ENCODE measurements around the gene SPIRE1. TPM values are rescaled to one million over a fixed set of nuclear protein-coding genes. Genes with fewer than 3 reads are reported as not detected.
A peak's percentile ranks its signal among the peaks of the same experiment; 100 is the strongest.
"Not testable (repeated sequence)": the region's sequence is repeated elsewhere in the genome, so short reads cannot be mapped to it uniquely, and the experiment has no call there.

SPIRE1 gene
- polyA plus RNA-seq, 3 donors from 2014 or later: 2.1 to 3.5 TPM; not detected in 1

DNA sequence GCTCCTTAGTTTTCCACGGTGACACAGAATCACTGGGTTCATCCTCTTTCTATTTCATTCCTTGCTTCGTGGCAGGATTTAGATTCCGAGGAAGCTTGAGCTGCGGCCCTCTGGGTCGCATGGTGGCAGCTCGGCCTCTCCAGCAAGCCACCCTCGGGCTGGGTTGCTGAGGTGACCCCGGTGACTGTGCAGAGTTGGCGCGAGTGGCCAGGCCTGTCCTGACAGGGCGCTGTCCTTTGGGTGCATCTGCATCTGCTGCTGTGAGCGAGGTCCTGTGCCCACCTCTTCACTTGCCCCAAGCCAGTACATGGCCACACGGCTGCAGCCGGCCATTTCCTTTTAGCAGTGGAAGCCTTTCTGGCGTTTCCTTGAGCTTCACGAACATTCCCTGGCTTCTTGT lies 228.4 kb downstream of the SPIRE1 start:
- H3K36me3 Mint-ChIP-seq: peaks cover 0 to 3% (median 0%) of the 10 kb centered on the region in 3 donors
- H3K4me1 Mint-ChIP-seq: no peaks in the 10 kb centered on the region
- no peak overlapping the region for H3K27ac Mint-ChIP-seq
- peaks cover 0 to 4% (median 2%) of the 10 kb centered on the region in 3 donors for H3K27me3 Mint-ChIP-seq (ENCODE audit: low read depth in 3 of 3)
- DNase-seq: no peak
- no peak overlapping the region for H3K4me3 Mint-ChIP-seq
- no peaks in the 10 kb centered on the region for H3K9me3 Mint-ChIP-seq

DNA sequence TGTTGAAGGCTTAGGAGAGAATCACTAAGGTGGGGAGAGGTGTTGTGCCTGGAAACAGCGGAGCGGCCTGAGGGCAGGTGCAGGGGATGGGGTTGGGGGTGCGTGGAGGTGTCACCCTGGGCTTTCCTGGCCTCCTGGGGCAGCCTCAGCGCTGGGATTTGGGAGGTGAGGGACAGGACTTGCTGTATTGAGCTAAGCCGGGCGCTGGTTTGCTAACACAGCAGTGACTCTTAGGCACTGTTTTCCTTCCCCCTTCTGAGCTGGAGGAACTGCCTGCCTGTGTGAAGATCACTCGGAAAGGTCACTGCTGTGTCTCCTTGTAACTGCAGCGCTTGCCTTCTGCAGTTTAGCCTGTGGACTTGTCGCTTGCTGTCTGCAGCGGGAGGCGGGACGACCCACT lies 229.0 kb downstream of the SPIRE1 start:
- peaks cover 0 to 3% (median 0%) of the 10 kb centered on the region in 3 donors for H3K36me3 Mint-ChIP-seq
- no peak overlapping the region for H3K4me3 Mint-ChIP-seq
- peaks cover 0 to 4% (median 2%) of the 10 kb centered on the region in 3 donors for H3K27me3 Mint-ChIP-seq (ENCODE audit: low read depth in 3 of 3)
- H3K9me3 Mint-ChIP-seq: no peaks in the 10 kb centered on the region
- DNase-seq: no peak
- no peaks in the 10 kb centered on the region for H3K4me1 Mint-ChIP-seq
- H3K27ac Mint-ChIP-seq: no peak overlapping the region

DNA sequence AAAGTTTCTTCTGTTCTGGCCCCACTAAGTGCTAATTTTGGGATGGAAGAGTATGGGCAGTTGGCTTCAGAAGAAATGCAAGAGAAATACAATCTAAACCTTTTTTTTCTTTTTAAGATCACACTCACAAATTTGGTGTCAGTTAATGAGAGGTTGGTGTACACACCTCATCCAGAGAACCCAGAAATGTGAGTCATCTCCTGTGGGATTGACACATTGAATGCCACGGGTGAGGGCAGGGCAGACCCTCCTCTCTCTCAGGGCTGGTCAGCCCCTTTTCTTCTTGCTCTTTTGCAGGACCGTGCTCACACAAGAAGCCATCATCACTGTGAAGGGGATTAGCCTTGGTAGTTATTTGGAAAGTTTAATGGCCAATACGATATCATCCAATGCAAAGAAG lies 231.0 kb downstream of the SPIRE1 start:
- Mint-ChIP-seq H3K27me3 (ENCODE audit: low read depth in 3 of 3) (peaks cover 1 to 6% (median 2%) of the 10 kb centered on the region in 3 donors), H3K9me3 (no peaks in the 10 kb centered on the region), H3K36me3 (no peaks in the 10 kb centered on the region), H3K27ac (no peak overlapping the region), H3K4me3 (no peak overlapping the region), H3K4me1 (no peaks in the 10 kb centered on the region)
- no peak for DNase-seq

DNA sequence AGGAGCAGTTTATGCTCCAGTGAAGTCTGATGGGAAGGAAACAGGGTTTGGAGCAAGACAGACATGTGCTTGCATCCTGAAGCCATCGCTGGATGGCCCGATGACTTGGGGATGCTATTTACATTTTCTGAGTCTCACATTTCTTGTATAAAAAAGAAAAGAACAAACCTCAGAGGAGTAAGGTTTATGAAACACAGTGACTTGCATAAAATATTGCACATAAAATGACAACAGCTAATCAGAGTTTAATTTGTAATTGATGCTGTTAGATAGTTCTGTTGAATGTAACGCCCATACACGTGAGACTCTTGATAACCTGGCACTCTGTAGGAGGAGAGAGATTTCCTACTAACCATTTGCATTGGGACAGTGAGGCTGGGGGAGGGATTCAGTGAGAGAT lies 233.7 kb downstream of the SPIRE1 start:
- H3K4me3 Mint-ChIP-seq: no peak overlapping the region
- DNase-seq: no peak
- H3K27ac Mint-ChIP-seq: no peak overlapping the region
- H3K9me3 Mint-ChIP-seq: no peaks in the 10 kb centered on the region
- peaks cover 4 to 8% (median 6%) of the 10 kb centered on the region in 3 donors for H3K27me3 Mint-ChIP-seq (ENCODE audit: low read depth in 3 of 3)
- peaks cover 0 to 6% of the 10 kb centered on the region in 2 donors for H3K4me1 Mint-ChIP-seq
- H3K36me3 Mint-ChIP-seq: no peaks in the 10 kb centered on the region

DNA sequence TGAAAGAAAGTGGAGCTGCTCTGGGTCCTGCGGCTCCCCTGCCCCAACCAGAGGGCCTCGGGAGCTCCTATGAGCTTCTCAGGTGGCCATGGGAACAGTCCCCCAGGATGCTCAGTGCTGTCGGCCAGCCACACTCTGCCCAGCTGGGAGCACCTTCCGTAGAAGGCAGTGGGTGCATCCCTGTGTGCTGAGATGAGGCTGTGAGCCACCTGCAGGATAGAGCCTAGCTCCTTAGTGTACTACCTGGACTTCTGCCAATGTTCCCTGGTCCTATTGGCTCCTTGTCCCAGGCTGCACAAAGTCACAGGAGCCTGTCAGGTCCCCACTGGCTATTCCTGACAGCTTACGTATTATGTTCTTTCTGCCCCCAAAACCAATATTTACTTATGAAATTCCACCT lies 234.1 kb downstream of the SPIRE1 start:
- H3K27me3 Mint-ChIP-seq (ENCODE audit: low read depth in 3 of 3): peaks cover 4 to 8% (median 6%) of the 10 kb centered on the region in 3 donors
- H3K9me3 Mint-ChIP-seq: no peaks in the 10 kb centered on the region
- no peaks in the 10 kb centered on the region for H3K36me3 Mint-ChIP-seq
- no peak overlapping the region for H3K4me3 Mint-ChIP-seq
- DNase-seq: no peak
- H3K27ac Mint-ChIP-seq: no peak overlapping the region
- H3K4me1 Mint-ChIP-seq: peaks cover 0 to 6% of the 10 kb centered on the region in 2 donors

DNA sequence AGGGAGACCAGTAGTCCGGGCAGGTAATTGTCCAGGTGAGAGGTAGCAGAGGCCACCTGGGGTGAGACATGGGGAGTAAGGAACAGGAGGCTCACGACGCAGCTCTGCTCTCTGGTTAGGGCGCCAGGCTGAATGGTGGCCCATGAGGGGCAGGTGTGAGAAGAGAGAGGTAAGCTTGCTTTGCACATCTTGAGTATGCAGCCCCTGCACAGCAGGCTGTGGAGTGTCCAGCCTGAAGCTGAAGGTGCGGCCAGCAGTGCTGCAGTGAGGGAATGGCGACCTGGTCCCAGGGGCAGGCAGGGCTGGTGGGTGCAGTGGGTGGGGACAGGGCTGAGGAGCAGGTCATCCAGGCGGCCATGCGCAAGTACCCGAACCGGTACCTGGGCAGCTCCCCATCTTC lies 234.5 kb downstream of the SPIRE1 start:
- no peak for DNase-seq
- Mint-ChIP-seq H3K36me3 (no peaks in the 10 kb centered on the region), H3K27ac (no peak overlapping the region), H3K9me3 (no peaks in the 10 kb centered on the region), H3K4me3 (no peak overlapping the region), H3K4me1 (peaks cover 0 to 7% of the 10 kb centered on the region in 2 donors), H3K27me3 (ENCODE audit: low read depth in 3 of 3) (peaks cover 5 to 9% (median 5%) of the 10 kb centered on the region in 3 donors)

DNA sequence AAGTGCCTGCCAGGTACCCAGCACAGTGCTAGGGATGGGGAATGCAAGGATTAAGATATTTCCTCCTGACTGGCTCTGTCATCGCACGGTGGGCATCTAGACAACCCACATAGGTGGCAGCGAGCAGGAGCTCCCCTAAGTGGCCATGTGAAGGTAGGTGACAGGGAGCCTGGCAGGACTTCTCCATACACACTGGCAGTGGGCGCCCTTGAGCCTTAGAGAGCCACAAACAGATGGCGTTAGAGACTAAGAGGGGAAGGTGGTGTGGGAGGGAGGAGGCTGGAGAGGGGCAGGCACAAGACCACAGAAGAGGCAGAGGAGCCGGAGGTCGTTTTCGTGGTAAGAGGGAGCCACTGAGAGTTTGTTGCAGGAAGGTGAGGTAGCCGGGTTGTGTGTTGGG lies 235.0 kb downstream of the SPIRE1 start:
- Mint-ChIP-seq H3K4me1 (peaks cover 0 to 8% of the 10 kb centered on the region in 2 donors), H3K27ac (no peak overlapping the region), H3K27me3 (ENCODE audit: low read depth in 3 of 3) (peaks cover 4 to 10% (median 4%) of the 10 kb centered on the region in 3 donors), H3K36me3 (no peaks in the 10 kb centered on the region), H3K9me3 (no peaks in the 10 kb centered on the region), H3K4me3 (no peak overlapping the region)
- DNase-seq: no peak

DNA sequence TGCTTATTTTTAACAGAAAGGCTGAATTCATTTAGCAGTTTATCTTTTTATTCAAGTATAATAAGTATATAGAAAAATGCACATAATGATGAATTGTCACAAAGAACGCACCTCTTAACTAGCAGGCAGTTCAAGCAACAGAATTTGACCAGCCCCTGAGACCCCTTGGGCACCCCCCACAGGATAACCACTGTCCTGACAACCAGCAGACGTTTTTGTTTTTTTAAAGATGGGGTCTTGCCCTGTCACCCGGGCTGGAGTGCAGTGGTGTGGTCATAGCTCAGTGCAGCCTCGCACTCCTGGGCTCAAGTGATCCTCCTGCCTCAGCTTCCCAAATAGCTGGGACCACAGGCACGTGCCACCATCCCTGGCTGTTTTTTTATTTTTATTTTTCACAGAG lies 236.2 kb downstream of the SPIRE1 start:
- Mint-ChIP-seq H3K9me3 (no peaks in the 10 kb centered on the region), H3K27me3 (ENCODE audit: low read depth in 3 of 3) (peaks cover 4 to 10% (median 4%) of the 10 kb centered on the region in 3 donors), H3K36me3 (no peaks in the 10 kb centered on the region), H3K27ac (no peak overlapping the region), H3K4me1 (peaks cover 0 to 8% of the 10 kb centered on the region in 2 donors), H3K4me3 (peak overlapping the region in 3 of 5 donors; percentile 47 to 76 (median 68))
- no peak for DNase-seq

DNA sequence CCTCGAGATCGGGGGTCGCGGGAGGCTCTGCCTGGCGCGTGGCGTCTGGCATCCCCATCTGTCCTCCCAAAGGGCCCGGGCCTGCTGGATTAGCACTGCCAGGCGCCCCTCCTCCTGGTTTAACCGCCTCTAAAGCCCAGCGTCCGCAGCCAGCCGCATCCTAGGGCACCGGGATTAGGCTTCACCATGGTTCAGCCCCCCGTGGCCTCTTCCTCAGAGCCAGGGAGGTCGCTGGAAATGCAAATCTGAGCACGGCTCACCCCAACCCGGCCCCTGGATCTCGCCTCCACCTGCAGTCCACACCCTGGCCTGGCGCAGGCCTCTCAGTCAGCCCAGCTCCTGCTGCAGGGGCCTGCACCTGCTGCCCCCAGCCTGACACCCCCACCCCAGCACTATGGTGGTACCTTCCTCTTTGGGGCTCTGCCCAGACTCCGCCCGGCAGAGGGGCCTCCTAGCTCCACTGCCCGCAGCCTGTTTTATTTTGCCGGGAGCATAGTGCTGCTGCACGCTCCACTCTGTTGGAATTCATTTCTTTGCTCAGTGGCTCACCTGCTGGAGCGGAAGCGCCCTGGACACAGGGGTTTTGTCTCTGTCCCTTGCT lies 237.0 kb downstream of the SPIRE1 start:
- H3K27ac Mint-ChIP-seq: peak overlapping the region in 2 of 6 donors; percentile 35 to 37

DNA sequence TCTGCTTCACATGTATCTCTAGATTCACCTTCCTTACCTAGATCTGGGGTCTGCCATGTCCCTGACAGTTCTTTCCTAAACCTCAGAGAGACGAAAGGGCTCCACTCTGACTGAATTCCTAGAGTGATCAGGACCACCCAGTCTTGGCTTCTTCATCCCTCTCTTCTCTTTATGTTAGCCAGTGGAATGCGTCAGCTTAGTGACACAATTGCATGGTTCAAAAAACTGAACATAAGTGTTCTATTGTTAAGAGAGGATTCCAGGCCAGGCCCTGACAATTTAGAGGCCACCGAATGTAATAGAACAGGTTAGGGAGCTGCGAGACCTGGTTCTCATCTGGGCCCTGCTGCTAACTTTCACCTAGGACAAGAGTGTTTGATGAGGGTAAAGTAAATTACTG lies 240.2 kb downstream of the SPIRE1 start:
- H3K27ac Mint-ChIP-seq: no peak overlapping the region
- peaks cover 0 to 10% (median 4%) of the 10 kb centered on the region in 3 donors for H3K27me3 Mint-ChIP-seq (ENCODE audit: low read depth in 3 of 3)
- no peak for DNase-seq
- no peaks in the 10 kb centered on the region for H3K9me3 Mint-ChIP-seq
- no peak overlapping the region for H3K4me3 Mint-ChIP-seq
- H3K36me3 Mint-ChIP-seq: no peaks in the 10 kb centered on the region
- peaks cover 0 to 8% of the 10 kb centered on the region in 2 donors for H3K4me1 Mint-ChIP-seq

More for the DNA sequence above, 237.0 kb downstream of the SPIRE1 start:
- Mint-ChIP-seq H3K9me3 (no peaks in the 10 kb centered on the region), H3K36me3 (no peaks in the 10 kb centered on the region), H3K4me1 (peaks cover 0 to 8% of the 10 kb centered on the region in 2 donors), H3K27me3 (ENCODE audit: low read depth in 3 of 3) (peaks cover 4 to 10% (median 4%) of the 10 kb centered on the region in 3 donors), H3K4me3 (peak overlapping the region; percentile 68 to 79 (median 72))
- DNase-seq: no peak

DNA sequence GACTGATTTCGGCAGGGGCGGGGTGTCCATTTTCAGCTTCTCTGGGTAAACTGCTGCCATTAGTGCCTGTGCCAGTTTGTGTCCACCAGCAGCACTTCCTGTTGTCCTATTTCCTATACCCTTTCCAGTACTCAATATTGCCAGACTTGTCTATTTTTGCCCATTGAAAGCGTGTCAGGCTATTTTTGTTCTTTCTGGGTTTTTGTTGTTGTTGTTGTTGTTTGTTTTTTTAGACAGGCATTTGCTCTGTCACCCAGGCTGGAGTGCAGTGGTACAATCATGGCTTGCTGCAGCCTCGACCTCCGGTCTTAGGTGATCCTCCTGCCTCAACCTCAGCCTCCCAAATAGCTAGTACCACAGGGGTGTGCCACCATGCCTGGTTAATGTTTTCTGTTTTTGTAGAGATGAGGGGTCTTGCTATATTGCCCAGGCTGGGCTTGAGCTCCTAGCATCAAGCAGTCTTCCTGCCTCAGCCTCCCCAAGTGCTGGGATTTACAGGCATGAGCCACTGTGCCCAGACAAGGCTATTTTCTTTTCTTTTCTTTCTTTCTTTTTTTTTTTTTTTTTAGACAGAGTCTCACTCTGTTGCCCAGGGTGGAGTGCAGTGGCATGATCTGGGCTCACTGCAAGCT lies 241.7 kb downstream of the SPIRE1 start:
- peaks cover 0 to 6% of the 10 kb centered on the region in 2 donors for H3K4me1 Mint-ChIP-seq
- no peak for DNase-seq
- no peaks in the 10 kb centered on the region for H3K36me3 Mint-ChIP-seq
- no peaks in the 10 kb centered on the region for H3K9me3 Mint-ChIP-seq
- peaks cover 0 to 5% (median 4%) of the 10 kb centered on the region in 3 donors for H3K27me3 Mint-ChIP-seq (ENCODE audit: low read depth in 3 of 3)
- H3K27ac Mint-ChIP-seq: no peak overlapping the region
- H3K4me3 Mint-ChIP-seq: no peak overlapping the region

DNA sequence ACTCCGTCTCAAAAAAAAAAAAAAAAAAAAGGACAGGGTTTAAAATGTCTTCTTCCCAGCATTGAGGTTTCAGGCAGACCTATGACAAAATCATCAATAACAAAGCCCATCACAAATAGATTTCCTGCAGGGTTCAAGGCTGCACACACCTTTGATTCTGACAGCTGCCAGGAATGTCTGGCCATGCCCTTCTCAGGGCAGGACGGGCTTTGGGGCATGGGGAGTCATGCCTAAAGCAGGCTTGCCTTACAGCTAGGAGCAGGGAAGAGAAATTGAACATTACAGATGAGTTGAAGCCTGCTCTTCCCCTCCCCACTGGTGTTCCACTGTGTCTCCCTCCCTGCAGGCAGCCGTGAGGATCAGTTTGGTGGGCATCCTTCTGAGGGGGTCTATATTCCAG lies 246.5 kb downstream of the SPIRE1 start:
- peaks cover 12 to 16% of the 10 kb centered on the region in 2 donors for H3K4me1 Mint-ChIP-seq

DNA sequence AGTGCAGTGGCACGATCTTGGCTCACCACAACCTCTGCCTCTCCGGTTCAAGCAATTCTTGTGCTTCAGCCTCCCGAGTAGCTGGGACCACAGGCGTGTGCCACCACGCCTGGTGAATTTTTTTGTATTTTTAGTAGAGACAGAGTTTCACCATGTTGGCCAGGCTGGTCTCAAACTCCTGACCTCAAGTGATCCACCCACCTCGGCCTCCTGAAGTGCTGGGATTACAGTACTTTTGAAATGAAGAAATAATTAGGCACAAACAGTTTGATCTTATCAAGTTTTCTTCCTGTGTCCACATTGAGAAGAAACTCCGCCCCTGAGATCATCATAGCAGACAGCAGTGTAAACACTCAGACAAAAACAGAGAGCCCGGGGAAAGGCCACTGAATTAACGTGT lies 247.2 kb downstream of the SPIRE1 start:
- H3K27ac Mint-ChIP-seq; H3K36me3 Mint-ChIP-seq; DNase-seq; H3K9me3 Mint-ChIP-seq; H3K4me3 Mint-ChIP-seq; H3K27me3 Mint-ChIP-seq (ENCODE audit: low read depth in 3 of 3): not testable (repeated sequence)
- H3K4me1 Mint-ChIP-seq: peaks cover 18 to 21% of the 10 kb centered on the region in 2 donors

More for the DNA sequence above, 246.5 kb downstream of the SPIRE1 start:
- Mint-ChIP-seq H3K36me3 (no peaks in the 10 kb centered on the region), H3K27ac (no peak overlapping the region), H3K27me3 (ENCODE audit: low read depth in 3 of 3) (peaks cover 3 to 5% (median 4%) of the 10 kb centered on the region in 3 donors), H3K9me3 (no peaks in the 10 kb centered on the region), H3K4me3 (no peak overlapping the region)
- DNase-seq: no peak

DNA sequence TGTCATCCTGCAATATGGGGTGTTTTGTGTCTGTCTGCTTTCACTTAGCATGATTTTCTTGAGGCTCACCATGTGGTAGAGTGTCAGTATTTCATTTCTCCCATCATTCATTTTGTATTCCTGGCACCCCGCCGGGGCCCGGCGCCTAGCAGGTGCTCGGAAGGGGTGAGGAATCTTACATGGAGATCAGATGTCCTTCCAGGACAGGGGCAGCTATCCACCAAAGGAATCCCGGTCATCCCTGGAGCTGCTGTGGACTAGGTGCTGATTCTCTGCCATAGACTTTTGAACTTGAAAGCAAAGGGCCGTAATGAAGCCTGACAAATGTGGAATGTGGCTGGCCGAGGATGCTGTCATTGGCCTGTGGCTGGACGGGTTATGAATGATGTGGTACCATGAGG lies 247.8 kb downstream of the SPIRE1 start:
- Mint-ChIP-seq H3K27ac (peak overlapping the region in 1 of 6 donors; percentile 24), H3K36me3 (no peaks in the 10 kb centered on the region), H3K4me3 (peak overlapping the region in 1 of 5 donors; percentile 2)

More for the DNA sequence above, 247.8 kb downstream of the SPIRE1 start:
- Mint-ChIP-seq H3K4me1 (peaks cover 19 to 21% of the 10 kb centered on the region in 2 donors), H3K9me3 (no peaks in the 10 kb centered on the region), H3K27me3 (ENCODE audit: low read depth in 3 of 3) (peaks cover 7 to 12% (median 9%) of the 10 kb centered on the region in 3 donors)
- DNase-seq: no peak

Measured in immature natural killer cell (primary cell).